Measurements from ENCODE around the gene MAML2.
A peak's percentile ranks its signal among the peaks of the same experiment; 100 is the strongest.

Gene MAML2

DNA sequence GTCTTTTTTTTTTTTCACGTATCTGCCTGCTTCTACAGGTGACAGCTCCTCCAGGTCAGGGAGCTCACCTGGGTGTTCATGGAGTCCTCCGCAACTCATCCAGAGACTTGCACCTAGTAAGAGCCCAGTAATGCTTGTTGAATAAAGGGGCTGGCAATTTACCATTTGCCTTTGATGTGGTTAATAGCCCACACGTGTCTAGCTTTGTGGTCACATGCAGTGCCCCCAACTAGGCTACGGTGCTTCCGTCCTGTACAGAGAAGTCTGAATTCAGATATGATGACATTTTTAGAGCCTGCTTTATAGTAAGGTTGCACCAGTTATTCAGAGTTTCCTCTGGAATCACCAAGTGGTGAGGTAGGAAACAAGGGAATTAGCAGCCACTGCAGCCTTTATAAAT is 219.7 kb downstream of the MAML2 start:
- H4K8ac ChIP-seq (ENCODE audit: low read length) = no peak overlapping the region
- no peak overlapping the region for H3K18ac ChIP-seq (ENCODE audit: low read depth in 1 of 2, low read length in 2 of 2)
- no peak overlapping the region for H3K23ac ChIP-seq (ENCODE audit: low read length in 2 of 2)
- H3K9ac ChIP-seq (ENCODE audit: low read length) = no peak overlapping the region
- no peaks in the 10 kb centered on the region for H3K9me3 ChIP-seq (ENCODE audit: control insufficient read depth, low read length)
- no peak overlapping the region for H3K27ac ChIP-seq (ENCODE audit: low read length, poor library complexity, severe bottlenecking)
- no peak overlapping the region for H3K4me3 ChIP-seq (ENCODE audit: insufficient read depth in 1 of 2, low read depth in 1 of 2, low read length in 2 of 2)
- H2AFZ ChIP-seq (ENCODE audit: low read depth, low read length) = no peak overlapping the region
- 94% methylated on average over 5 of the region's 5 CpGs for WGBS
- no peak overlapping the region for H2BK5ac ChIP-seq (ENCODE audit: low read depth, low read length, poor library complexity, severe bottlenecking)
- DNase-seq = no peak
- H3K4me1 ChIP-seq (ENCODE audit: control insufficient read depth, insufficient read depth, low read depth, low read length) = peaks cover 8% of the 10 kb centered on the region
- H2BK15ac ChIP-seq (ENCODE audit: low read depth, poor library complexity, severe bottlenecking) = no peak overlapping the region
- no peaks in the 10 kb centered on the region for H3K27me3 ChIP-seq (ENCODE audit: control insufficient read depth in 1 of 2, insufficient read depth in 1 of 2, low read length in 2 of 2)
- no peak overlapping the region for H2BK120ac ChIP-seq (ENCODE audit: low read depth, low read length)
- H3K79me1 ChIP-seq (replicated peaks; ENCODE audit: low read length, poor library complexity, severe bottlenecking) = peaks cover 35% of the 10 kb centered on the region
- H2BK12ac ChIP-seq (ENCODE audit: low read length in 2 of 2) = no peak overlapping the region
- peaks cover 0 to 8% of the 10 kb centered on the region in 2 experiments for H3K36me3 ChIP-seq (ENCODE audit: control insufficient read depth in 1 of 2, insufficient read depth in 2 of 2, low read depth in 1 of 2, low read length in 2 of 2)
- no peak overlapping the region for H3K14ac ChIP-seq (ENCODE audit: low read length in 2 of 2)
- H3K4ac ChIP-seq (ENCODE audit: low read depth in 1 of 2, low read length in 2 of 2) = no peak overlapping the region
- no peak overlapping the region for H3K4me2 ChIP-seq (ENCODE audit: low read length, poor library complexity, severe bottlenecking)
- peak overlapping the region; percentile 6 for H2AK5ac ChIP-seq (ENCODE audit: low read length, severe bottlenecking)
- no peak overlapping the region for H4K91ac ChIP-seq (ENCODE audit: low read length)

DNA sequence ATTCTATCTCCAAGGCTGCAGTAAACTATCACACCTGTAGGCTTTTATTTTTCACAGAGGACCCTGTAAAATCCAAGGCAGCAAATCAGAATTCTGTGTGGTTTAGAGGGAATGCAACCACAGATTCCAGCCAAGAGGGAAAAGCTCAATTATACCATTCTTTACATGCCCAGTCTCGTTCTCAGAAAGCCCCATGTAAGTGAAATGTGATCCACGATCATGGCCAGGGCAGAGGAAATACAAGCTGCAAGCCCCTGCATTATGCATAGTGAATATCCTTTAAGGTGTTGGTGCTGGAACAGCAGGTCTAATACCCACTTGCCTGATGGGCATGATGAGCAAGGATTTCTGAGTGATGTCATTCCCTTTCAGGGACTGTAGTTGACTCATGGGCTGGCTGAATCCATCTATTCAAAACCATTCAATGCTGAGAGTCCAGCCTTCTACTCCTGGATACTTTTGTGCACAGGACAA is 220.4 kb downstream of the MAML2 start:
- H2BK5ac ChIP-seq (ENCODE audit: low read depth, low read length, poor library complexity, severe bottlenecking) = no peak overlapping the region
- no peak overlapping the region for H3K4me2 ChIP-seq (ENCODE audit: low read length, poor library complexity, severe bottlenecking)
- H3K4ac ChIP-seq (ENCODE audit: low read depth in 1 of 2, low read length in 2 of 2) = no peak overlapping the region
- no peak overlapping the region for H3K14ac ChIP-seq (ENCODE audit: low read length in 2 of 2)
- no peak overlapping the region for H2AFZ ChIP-seq (ENCODE audit: low read depth, low read length)
- H3K9ac ChIP-seq (ENCODE audit: low read length) = no peak overlapping the region
- peaks cover 8% of the 10 kb centered on the region for H3K4me1 ChIP-seq (ENCODE audit: control insufficient read depth, insufficient read depth, low read depth, low read length)
- H3K23ac ChIP-seq (ENCODE audit: low read length in 2 of 2) = no peak overlapping the region
- H3K36me3 ChIP-seq (ENCODE audit: control insufficient read depth in 1 of 2, insufficient read depth in 2 of 2, low read depth in 1 of 2, low read length in 2 of 2) = peaks cover 0 to 8% of the 10 kb centered on the region in 2 experiments
- no peak overlapping the region for H2BK120ac ChIP-seq (ENCODE audit: low read depth, low read length)
- peaks cover 35% of the 10 kb centered on the region for H3K79me1 ChIP-seq (replicated peaks; ENCODE audit: low read length, poor library complexity, severe bottlenecking)
- no peak overlapping the region for H2AK5ac ChIP-seq (ENCODE audit: low read length, severe bottlenecking)
- no peak overlapping the region for H3K4me3 ChIP-seq (ENCODE audit: insufficient read depth in 1 of 2, low read depth in 1 of 2, low read length in 2 of 2)
- no peak for DNase-seq
- no peak overlapping the region for H3K18ac ChIP-seq (ENCODE audit: low read depth in 1 of 2, low read length in 2 of 2)
- WGBS = 87% methylated on average over 2 of the region's 2 CpGs
- no peaks in the 10 kb centered on the region for H3K9me3 ChIP-seq (ENCODE audit: control insufficient read depth, low read length)
- H2BK12ac ChIP-seq (ENCODE audit: low read length in 2 of 2) = no peak overlapping the region
- no peak overlapping the region for H2BK15ac ChIP-seq (ENCODE audit: low read depth, poor library complexity, severe bottlenecking)
- H4K8ac ChIP-seq (ENCODE audit: low read length) = no peak overlapping the region
- H4K91ac ChIP-seq (ENCODE audit: low read length) = no peak overlapping the region
- H3K27me3 ChIP-seq (ENCODE audit: control insufficient read depth in 1 of 2, insufficient read depth in 1 of 2, low read length in 2 of 2) = no peaks in the 10 kb centered on the region
- H3K27ac ChIP-seq (ENCODE audit: low read length, poor library complexity, severe bottlenecking) = peak overlapping the region; percentile 27

DNA sequence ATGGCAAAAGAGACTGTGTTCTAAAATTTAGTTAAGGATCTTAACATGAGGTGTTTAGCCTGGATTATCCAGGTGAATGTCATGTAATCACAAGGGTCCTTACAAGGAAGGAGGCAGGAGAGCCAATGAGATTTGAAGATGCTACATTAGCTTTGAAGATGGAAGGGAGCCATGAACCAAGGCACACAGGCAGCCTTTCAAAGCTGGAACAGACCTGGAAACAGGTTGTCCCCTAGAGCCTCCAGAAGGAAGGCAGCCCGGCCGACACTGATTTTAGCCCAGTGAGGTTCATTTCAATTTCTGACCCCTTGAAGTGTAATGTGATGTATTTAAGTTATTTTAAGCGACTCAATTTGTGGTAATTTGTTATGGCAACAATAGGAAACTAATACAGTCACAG is 223.8 kb downstream of the MAML2 start:
- Histone ChIP-seq H3K27me3 (ENCODE audit: control insufficient read depth in 1 of 2, insufficient read depth in 1 of 2, low read length in 2 of 2) (no peaks in the 10 kb centered on the region), H4K8ac (ENCODE audit: low read length) (no peak overlapping the region), H2AFZ (ENCODE audit: low read depth, low read length) (no peak overlapping the region), H3K4me2 (ENCODE audit: low read length, poor library complexity, severe bottlenecking) (no peak overlapping the region), H3K18ac (ENCODE audit: low read depth in 1 of 2, low read length in 2 of 2) (no peak overlapping the region), H4K91ac (ENCODE audit: low read length) (no peak overlapping the region), H2BK15ac (ENCODE audit: low read depth, poor library complexity, severe bottlenecking) (no peak overlapping the region), H3K9ac (ENCODE audit: low read length) (no peak overlapping the region), H2AK5ac (ENCODE audit: low read length, severe bottlenecking) (no peak overlapping the region), H2BK120ac (ENCODE audit: low read depth, low read length) (no peak overlapping the region), H3K23ac (ENCODE audit: low read length in 2 of 2) (no peak overlapping the region), H3K27ac (ENCODE audit: low read length, poor library complexity, severe bottlenecking) (no peak overlapping the region), H3K36me3 (ENCODE audit: control insufficient read depth in 1 of 2, insufficient read depth in 2 of 2, low read depth in 1 of 2, low read length in 2 of 2) (no peaks in the 10 kb centered on the region), H3K79me1 (replicated peaks; ENCODE audit: low read length, poor library complexity, severe bottlenecking) (peaks cover 32% of the 10 kb centered on the region), H3K4me1 (ENCODE audit: control insufficient read depth, insufficient read depth, low read depth, low read length) (peaks cover 2% of the 10 kb centered on the region), H3K14ac (ENCODE audit: low read length in 2 of 2) (no peak overlapping the region), H3K4me3 (ENCODE audit: insufficient read depth in 1 of 2, low read depth in 1 of 2, low read length in 2 of 2) (no peak overlapping the region), H3K9me3 (ENCODE audit: control insufficient read depth, low read length) (no peaks in the 10 kb centered on the region), H2BK12ac (ENCODE audit: low read length in 2 of 2) (no peak overlapping the region), H3K4ac (ENCODE audit: low read depth in 1 of 2, low read length in 2 of 2) (no peak overlapping the region), H2BK5ac (ENCODE audit: low read depth, low read length, poor library complexity, severe bottlenecking) (no peak overlapping the region)
- WGBS = 67% methylated on average over 3 of the region's 3 CpGs
- DNase-seq = no peak

DNA sequence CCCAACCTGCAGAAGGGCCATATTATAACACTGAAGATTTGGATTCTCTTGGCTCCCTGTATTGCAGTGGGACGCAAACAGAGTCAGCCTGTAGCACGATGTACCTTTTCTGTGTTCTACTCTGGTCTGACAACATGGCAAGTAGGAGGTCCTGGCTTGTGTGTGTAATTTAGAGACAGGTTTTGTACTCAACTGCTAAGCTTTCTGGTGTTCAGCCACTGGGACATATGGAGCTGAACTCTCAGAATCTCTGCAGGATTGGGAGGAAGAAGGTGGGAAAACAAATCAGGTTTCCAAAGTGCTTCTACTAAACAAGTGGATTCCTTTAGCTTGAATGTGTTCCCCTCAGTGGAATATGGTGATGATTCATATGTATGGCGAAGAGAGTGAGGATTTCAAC is 226.6 kb downstream of the MAML2 start:
- Histone ChIP-seq H3K9me3 (ENCODE audit: control insufficient read depth, low read length) (no peaks in the 10 kb centered on the region), H2AK5ac (ENCODE audit: low read length, severe bottlenecking) (no peak overlapping the region), H3K27ac (ENCODE audit: low read length, poor library complexity, severe bottlenecking) (no peak overlapping the region), H3K36me3 (ENCODE audit: control insufficient read depth in 1 of 2, insufficient read depth in 2 of 2, low read depth in 1 of 2, low read length in 2 of 2) (no peaks in the 10 kb centered on the region), H3K4me2 (ENCODE audit: low read length, poor library complexity, severe bottlenecking) (no peak overlapping the region), H4K91ac (ENCODE audit: low read length) (no peak overlapping the region), H2BK12ac (ENCODE audit: low read length in 2 of 2) (no peak overlapping the region), H2BK5ac (ENCODE audit: low read depth, low read length, poor library complexity, severe bottlenecking) (no peak overlapping the region), H3K79me1 (replicated peaks; ENCODE audit: low read length, poor library complexity, severe bottlenecking) (peaks cover 32% of the 10 kb centered on the region), H3K4ac (ENCODE audit: low read depth in 1 of 2, low read length in 2 of 2) (no peak overlapping the region), H2BK15ac (ENCODE audit: low read depth, poor library complexity, severe bottlenecking) (no peak overlapping the region), H3K14ac (ENCODE audit: low read length in 2 of 2) (no peak overlapping the region), H3K4me3 (ENCODE audit: insufficient read depth in 1 of 2, low read depth in 1 of 2, low read length in 2 of 2) (no peak overlapping the region), H3K9ac (ENCODE audit: low read length) (no peak overlapping the region), H3K23ac (ENCODE audit: low read length in 2 of 2) (no peak overlapping the region), H2BK120ac (ENCODE audit: low read depth, low read length) (no peak overlapping the region), H3K4me1 (ENCODE audit: control insufficient read depth, insufficient read depth, low read depth, low read length) (no peaks in the 10 kb centered on the region), H3K27me3 (ENCODE audit: control insufficient read depth in 1 of 2, insufficient read depth in 1 of 2, low read length in 2 of 2) (no peaks in the 10 kb centered on the region), H3K18ac (ENCODE audit: low read depth in 1 of 2, low read length in 2 of 2) (no peak overlapping the region), H2AFZ (ENCODE audit: low read depth, low read length) (no peak overlapping the region), H4K8ac (ENCODE audit: low read length) (no peak overlapping the region)
- DNase-seq = no peak
- 98% methylated on average over 2 of the region's 3 CpGs for WGBS

Measured in mesenchymal stem cell (in vitro differentiated cells and primary cell).